GM21619 (cell line): ENCODE data around the gene IFNA10.
"Not testable (repeated sequence)": the region's sequence is repeated elsewhere in the genome, so short reads cannot be mapped to it uniquely, and the experiment has no call there.

Experiments
- ATAC-seq: cut with Tn5 transposase; IDR thresholded peaks from one replicate; pipeline ENCODE4 v1.9.1; 2021; ENCODE audit not compliant: unreplicated experiment

IFNA10 gene

DNA sequence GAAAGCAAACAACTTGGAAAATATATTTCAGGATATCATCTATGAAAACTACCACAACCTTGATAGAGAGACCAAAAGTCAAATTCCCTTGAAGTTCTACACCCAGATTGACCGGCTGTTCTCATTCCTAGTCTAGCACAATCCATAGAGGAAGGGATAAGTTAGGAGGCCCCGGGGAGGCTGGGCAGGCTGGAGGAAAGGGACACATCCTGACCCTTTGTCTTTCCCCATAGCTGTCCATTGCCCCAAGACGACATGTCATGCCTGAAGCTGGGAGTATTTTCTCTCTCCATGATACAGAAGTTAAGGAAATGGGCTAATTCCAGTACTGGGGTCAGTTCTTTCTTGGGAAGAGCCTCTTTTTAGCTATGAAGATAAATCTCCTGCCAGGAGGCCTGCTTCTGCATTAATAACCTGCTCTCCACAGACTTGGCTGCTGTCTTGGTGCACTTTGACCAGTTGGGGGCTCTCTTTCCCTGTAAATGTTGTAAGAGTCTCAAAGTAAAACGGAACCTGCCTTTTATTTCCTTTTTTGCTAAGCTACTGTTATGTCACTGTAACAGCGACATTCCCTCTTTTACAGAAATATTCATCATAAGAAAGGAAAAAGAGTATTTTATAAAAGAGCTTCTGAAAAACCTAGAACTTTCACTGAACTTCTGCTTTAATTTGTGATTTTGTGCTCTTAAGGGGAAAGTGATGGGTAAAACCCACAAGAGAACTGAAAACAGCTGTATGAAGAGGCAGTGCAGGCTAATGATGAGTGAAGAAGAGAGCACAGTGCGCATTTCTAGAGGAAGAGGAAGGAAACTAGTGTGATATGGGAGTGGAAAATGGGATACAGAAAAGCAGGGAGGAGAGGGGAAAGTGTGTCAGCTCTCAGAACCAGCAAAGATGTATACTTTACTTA is 11.8 kb downstream of the IFNA10 start:
- peak; percentile 94 for ATAC-seq

GRCh38 chr9:21187487-21187886 is 19.5 kb downstream of the IFNA10 start, which contains the start of gene IFNA4:
TSS of gene IFNA4 (minus strand) at chr9:21187587. CDS start at chr9:21187531, 56 bp downstream.
- ATAC-seq, result not testable (repeated sequence)

DNA sequence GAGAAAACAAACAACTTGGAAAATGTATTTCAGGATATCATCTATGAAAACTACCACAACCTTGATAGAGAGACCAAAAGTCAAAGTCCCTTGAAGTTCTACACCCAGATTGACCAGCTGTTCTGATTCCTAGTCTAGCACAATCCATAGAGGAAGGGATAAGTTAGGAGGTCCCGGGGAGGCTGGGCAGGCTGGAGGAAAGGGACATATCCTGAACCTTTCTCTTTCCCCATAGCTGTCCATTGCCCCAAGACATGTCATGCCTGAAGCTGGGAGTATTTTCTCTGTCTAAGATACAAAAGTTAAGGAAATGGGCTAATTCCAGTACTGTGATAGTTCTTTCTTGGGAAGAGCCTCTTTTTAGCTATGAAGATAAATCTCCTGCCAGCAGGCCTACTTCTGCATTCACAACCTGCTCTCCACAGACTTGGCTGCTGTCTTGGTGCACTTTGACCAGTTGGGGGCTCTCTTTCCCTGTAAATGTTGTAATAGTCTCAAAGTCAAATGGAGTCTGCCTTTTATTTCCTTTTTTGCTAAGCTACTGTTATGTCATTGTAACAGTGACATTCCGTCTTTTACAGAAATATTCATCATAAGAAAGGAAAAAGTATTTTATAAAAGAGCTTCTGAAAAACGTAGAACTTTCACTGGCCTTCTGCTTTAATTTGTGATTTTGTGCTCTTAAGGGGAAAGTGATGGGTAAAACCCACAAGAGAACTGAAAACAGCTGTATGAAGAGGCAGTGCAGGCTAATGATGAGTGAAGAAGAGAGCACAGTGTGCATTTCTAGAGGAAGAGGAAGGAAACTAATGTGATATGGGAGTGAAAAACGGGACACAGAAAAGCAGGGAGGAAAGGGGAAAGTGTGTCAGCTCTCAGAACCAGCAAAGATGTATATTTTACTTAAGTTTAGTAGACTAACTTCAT is 23.9 kb downstream of the IFNA10 start:
- peak; percentile 93 for ATAC-seq

DNA sequence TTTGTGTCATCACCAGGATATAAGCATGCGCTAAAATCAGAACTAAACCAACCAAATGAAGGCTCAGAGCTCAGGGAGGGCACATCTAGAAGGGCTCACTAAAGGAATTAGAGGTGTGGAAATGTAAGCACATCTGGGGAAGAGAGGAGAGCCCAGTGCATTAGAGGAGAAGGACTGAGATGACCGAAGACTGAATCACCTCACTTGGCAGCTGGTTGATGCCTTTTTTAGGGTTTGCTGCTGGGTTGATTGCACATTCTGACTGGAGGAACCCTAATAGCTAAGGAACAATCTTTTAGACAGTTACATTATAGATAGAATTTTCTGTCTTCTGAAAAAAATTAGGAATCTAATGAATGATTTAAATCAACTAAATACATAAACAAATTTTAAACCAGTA is 32.3 kb downstream of the IFNA10 start:
- no peak for ATAC-seq

- ATAC-seq, result no peak
These were observed 34.8 kb downstream of the IFNA10 start for GRCh38 chr9:21172156-21172555.

DNA sequence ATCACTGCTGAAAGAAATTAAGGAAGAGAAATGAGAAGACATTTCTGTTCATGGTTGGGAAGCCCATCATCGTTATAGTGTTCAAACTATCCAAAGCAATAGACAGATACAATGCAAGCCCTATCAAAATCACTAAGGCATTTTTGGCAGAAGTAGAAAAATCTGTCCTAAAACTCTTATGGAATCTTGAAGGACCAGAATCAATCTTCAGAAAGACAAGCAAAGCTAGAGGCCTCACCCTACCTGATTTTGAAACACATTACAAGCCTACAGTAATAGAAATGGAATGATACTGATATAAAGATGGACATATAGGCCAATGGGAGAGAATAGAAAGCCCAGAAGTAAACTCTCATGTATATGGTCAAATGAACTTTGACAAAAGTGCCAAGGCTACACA is 35.6 kb downstream of the IFNA10 start:
- ATAC-seq, result no peak

GRCh38 chr9:21166560-21166959 is 40.4 kb downstream of the IFNA10 start, which contains the start of gene IFNA21:
TSS of gene IFNA21 (minus strand) at chr9:21166660. CDS start at chr9:21166612, 48 bp downstream.
- ATAC-seq, result not testable (repeated sequence)

DNA sequence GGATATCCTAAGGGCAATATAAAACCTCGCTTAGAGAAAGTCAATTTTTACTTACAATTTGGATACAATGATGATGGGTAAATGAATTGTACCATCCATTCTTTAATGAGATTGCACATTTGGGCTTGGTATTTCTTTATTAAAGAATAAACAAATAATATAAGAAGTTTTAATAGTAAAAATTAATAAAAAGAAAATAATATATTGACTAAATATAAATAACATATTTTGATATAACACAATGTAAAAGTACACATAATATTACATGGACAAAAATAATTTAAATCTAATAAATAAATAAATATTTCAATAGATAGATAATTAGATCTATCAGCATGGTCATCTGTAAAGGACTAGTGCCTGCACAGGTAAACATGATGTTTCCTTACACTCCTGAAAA is 41.4 kb downstream of the IFNA10 start:
- no peak for ATAC-seq

- peak; percentile 95 for ATAC-seq
These were observed 46.8 kb downstream of the IFNA10 start for GRCh38 chr9:21160178-21160577.
